Activated CD8-positive, alpha-beta memory T cell treated with anti-CD3 and anti-CD28 coated beads, Interleukin-2, amount 10 ng/mL, durations not matched to agents 7 days and 5 days (primary cell): Measurements from ENCODE around the gene CCL28. TPM values are rescaled to one million over a fixed set of nuclear protein-coding genes. Genes with fewer than 3 reads are reported as not detected.

Experiments used
- ATAC-seq: fragments of 150-1000 bp; cut with Tn5 transposase; one replicate; pipeline ENCODE4 v1.10.0; 2021; ENCODE audit warnings: moderate library complexity
- CTCF ChIA-PET: fragments of 350-600 bp; sonication (Branson Sonifier 250); formaldehyde crosslinking; loops from one replicate; lab custom pipeline; 2021; ENCODE audit warnings: antibody characterized with exemption; lab: Charles Lee
- DNase-seq: peaks from one replicate; pipeline ENCODE4 v3.0.0-alpha.2; 2020
- H3K27ac Mint-ChIP-seq: one replicate; pipeline ENCODE4 v1.8.0; 2021; ENCODE audit warnings: mild to moderate bottlenecking, mixed read lengths
- H3K27me3 Mint-ChIP-seq: one replicate; pipeline ENCODE4 v1.8.0; 2021; ENCODE audit warnings: mixed read lengths
- H3K36me3 Mint-ChIP-seq: one replicate; pipeline ENCODE4 v1.8.0; 2021; ENCODE audit warnings: mild to moderate bottlenecking, mixed read lengths
- H3K4me1 Mint-ChIP-seq: one replicate; pipeline ENCODE4 v1.8.0; 2021; ENCODE audit warnings: mixed read lengths
- H3K4me3 Mint-ChIP-seq: one replicate; pipeline ENCODE4 v1.8.0; 2021; ENCODE audit warnings: mild to moderate bottlenecking, moderate library complexity, mixed read lengths
- H3K9me3 Mint-ChIP-seq: one replicate; pipeline ENCODE4 v1.8.0; 2022; ENCODE audit warnings: low read depth, mixed read lengths
- total RNA-seq, 2 experiments: library from RNA; stranded (reverse); gene quantifications; one replicate each; pipeline ENCODE4 v1.2.3, GENCODE V29; 2021

The CCL28 gene
- total RNA-seq, 2 experiments from 2014 or later: 10.0 to 11.6 TPM

GRCh38 chr5:43363445-43364152 is 48.6 kb downstream of the CCL28 start:
- Mint-ChIP-seq H3K27me3 (peaks cover 2% of the 10 kb centered on the region), H3K27ac (no peak overlapping the region), H3K9me3 (peaks cover 8% of the 10 kb centered on the region), H3K4me1 (no peaks in the 10 kb centered on the region), H3K36me3 (peaks cover 5% of the 10 kb centered on the region), H3K4me3 (no peak overlapping the region)
- DNase-seq (no peak), ATAC-seq (no peak)
- CTCF ChIA-PET: no interaction called here

GRCh38 chr5:43362725-43363435 is 49.3 kb downstream of the CCL28 start:
- Mint-ChIP-seq H3K27ac (no peak overlapping the region), H3K36me3 (peaks cover 5% of the 10 kb centered on the region), H3K27me3 (peaks cover 2% of the 10 kb centered on the region), H3K9me3 (peaks cover 4% of the 10 kb centered on the region), H3K4me1 (no peaks in the 10 kb centered on the region), H3K4me3 (no peak overlapping the region)
- ATAC-seq (no peak), DNase-seq (no peak)
- CTCF ChIA-PET: no interaction called here

DNA sequence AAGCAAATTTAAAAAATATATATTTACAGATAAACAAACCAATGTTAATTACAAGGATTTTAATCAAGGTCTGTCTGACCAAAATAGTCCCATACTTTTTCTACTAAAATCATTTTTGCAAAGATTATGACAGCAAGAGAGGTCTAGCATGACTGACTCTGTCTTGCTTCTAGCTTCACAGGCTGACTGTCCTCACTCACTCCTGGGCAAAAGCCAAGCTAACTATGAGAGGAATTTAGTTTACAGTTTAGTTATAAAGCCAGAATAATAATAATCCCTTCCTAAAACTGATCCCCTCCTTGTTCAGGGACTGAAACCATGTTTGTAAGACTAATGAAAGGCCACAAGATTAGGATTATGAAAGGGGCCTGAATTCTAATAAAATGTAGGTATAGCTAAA is 53.5 kb downstream of the CCL28 start:
- CTCF ChIA-PET: no interaction called here
- ATAC-seq (no peak), DNase-seq (no peak)
- H3K36me3 Mint-ChIP-seq: peaks cover 2% of the 10 kb centered on the region
- no peak overlapping the region for H3K27ac Mint-ChIP-seq
- H3K4me3 Mint-ChIP-seq: no peak overlapping the region
- H3K4me1 Mint-ChIP-seq: no peaks in the 10 kb centered on the region
- H3K9me3 Mint-ChIP-seq: peaks cover 6% of the 10 kb centered on the region
- no peaks in the 10 kb centered on the region for H3K27me3 Mint-ChIP-seq

- no peak for DNase-seq
- peaks cover 2% of the 10 kb centered on the region for H3K36me3 Mint-ChIP-seq
- no peak overlapping the region for H3K4me3 Mint-ChIP-seq
- no peak for ATAC-seq
- no peaks in the 10 kb centered on the region for H3K4me1 Mint-ChIP-seq
- CTCF ChIA-PET: no interaction called here
- H3K9me3 Mint-ChIP-seq: peaks cover 6% of the 10 kb centered on the region
- no peaks in the 10 kb centered on the region for H3K27me3 Mint-ChIP-seq
- no peak overlapping the region for H3K27ac Mint-ChIP-seq
These were observed 53.9 kb downstream of the CCL28 start for GRCh38 chr5:43358301-43358700.

GRCh38 chr5:43357878-43358281 is 54.3 kb downstream of the CCL28 start:
- Mint-ChIP-seq H3K4me3 (no peak overlapping the region), H3K9me3 (peaks cover 6% of the 10 kb centered on the region), H3K27me3 (peaks cover 2% of the 10 kb centered on the region), H3K36me3 (peaks cover 2% of the 10 kb centered on the region), H3K4me1 (no peaks in the 10 kb centered on the region), H3K27ac (no peak overlapping the region)
- DNase-seq (no peak), ATAC-seq (no peak)
- CTCF ChIA-PET: no interaction called here

- CTCF ChIA-PET: no interaction called here
- no peak overlapping the region for H3K4me3 Mint-ChIP-seq
- no peak overlapping the region for H3K27ac Mint-ChIP-seq
- H3K36me3 Mint-ChIP-seq: peaks cover 2% of the 10 kb centered on the region
- ATAC-seq (no peak), DNase-seq (no peak)
- peaks cover 6% of the 10 kb centered on the region for H3K9me3 Mint-ChIP-seq
- no peaks in the 10 kb centered on the region for H3K4me1 Mint-ChIP-seq
- peaks cover 2% of the 10 kb centered on the region for H3K27me3 Mint-ChIP-seq
These were observed 55.1 kb downstream of the CCL28 start for GRCh38 chr5:43357067-43357466.

- Mint-ChIP-seq H3K4me1 (no peaks in the 10 kb centered on the region), H3K9me3 (peaks cover 2% of the 10 kb centered on the region), H3K27ac (no peak overlapping the region), H3K27me3 (peaks cover 10% of the 10 kb centered on the region), H3K36me3 (no peaks in the 10 kb centered on the region), H3K4me3 (no peak overlapping the region)
- ATAC-seq (no peak), DNase-seq (no peak)
- CTCF ChIA-PET: no interaction called here
These were observed 57.4 kb downstream of the CCL28 start for GRCh38 chr5:43354774-43355173.

DNA sequence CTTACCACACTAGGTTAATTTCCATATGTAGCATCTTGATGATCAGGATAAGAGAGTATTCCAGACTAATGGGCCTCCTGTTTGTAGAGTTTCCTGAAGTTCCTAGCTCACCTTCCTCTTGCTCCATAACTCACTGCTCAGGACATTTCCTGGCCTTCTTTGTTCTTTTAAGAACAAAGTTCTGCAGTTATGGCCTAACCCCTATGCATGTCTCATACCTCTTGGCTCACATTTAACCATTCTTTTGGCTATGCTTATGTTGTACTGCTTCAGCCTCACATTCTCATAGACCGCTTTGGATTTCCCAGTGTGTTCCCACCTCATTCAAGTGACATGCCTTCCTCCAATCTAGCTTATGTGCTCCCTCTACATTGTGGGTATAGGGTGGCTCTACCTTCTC is 58.5 kb downstream of the CCL28 start:
- Mint-ChIP-seq H3K27me3 (peaks cover 10% of the 10 kb centered on the region), H3K27ac (no peak overlapping the region), H3K36me3 (no peaks in the 10 kb centered on the region), H3K9me3 (peaks cover 2% of the 10 kb centered on the region), H3K4me1 (no peaks in the 10 kb centered on the region), H3K4me3 (no peak overlapping the region)
- no peak for ATAC-seq
- CTCF ChIA-PET: no interaction called here
- DNase-seq: no peak

DNA sequence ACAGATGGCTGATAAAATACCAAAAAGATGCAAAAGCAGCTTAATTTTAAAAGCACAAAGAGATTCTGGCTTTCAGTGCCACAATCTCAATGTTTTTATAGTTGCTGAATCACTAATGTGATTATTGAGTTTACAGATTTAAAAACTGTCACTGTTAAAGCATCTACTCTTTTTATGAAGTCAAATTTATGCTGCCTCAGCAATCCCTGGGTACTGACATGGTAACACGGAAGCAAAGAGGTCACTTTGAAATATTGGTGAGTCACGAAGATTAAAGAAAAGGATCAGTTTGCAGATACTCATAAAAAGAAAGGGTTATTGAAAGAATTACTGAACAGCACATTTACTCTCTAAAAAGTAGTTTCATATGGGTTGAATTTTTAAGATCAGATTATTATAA is 59.3 kb downstream of the CCL28 start:
- Mint-ChIP-seq H3K27ac (no peak overlapping the region), H3K27me3 (peaks cover 10% of the 10 kb centered on the region), H3K4me1 (no peaks in the 10 kb centered on the region), H3K36me3 (no peaks in the 10 kb centered on the region), H3K4me3 (no peak overlapping the region), H3K9me3 (peaks cover 2% of the 10 kb centered on the region)
- DNase-seq (no peak), ATAC-seq (no peak)
- CTCF ChIA-PET: no interaction called here

DNA sequence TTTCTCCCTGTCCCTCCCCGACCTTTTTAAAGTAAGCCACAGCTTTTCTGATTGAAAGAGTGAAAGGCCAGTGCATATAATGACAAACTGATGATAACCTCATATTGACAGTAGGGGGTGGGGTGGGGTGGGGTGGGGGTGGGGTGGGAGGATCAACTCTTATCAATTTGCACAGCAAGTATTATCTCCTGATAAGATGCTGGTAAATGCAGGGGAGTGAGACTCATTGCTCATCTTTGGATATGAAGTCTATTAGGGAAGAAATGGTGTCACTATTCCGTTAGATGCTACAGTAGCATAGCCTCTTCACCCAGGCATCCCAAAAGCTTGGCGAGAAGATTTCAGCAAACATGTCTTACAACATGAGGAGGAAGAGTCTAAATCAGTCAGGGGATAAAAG is 60.1 kb downstream of the CCL28 start:
- CTCF ChIA-PET: no interaction called here
- Mint-ChIP-seq H3K9me3 (peaks cover 2% of the 10 kb centered on the region), H3K4me3 (no peak overlapping the region), H3K36me3 (no peaks in the 10 kb centered on the region), H3K27ac (no peak overlapping the region), H3K27me3 (peaks cover 10% of the 10 kb centered on the region), H3K4me1 (no peaks in the 10 kb centered on the region)
- ATAC-seq: no peak
- DNase-seq: no peak

- Mint-ChIP-seq H3K4me1 (no peaks in the 10 kb centered on the region), H3K4me3 (no peak overlapping the region), H3K9me3 (no peaks in the 10 kb centered on the region), H3K36me3 (no peaks in the 10 kb centered on the region), H3K27ac (no peak overlapping the region), H3K27me3 (peaks cover 15% of the 10 kb centered on the region)
- CTCF ChIA-PET: no interaction called here
- DNase-seq: no peak
- ATAC-seq: no peak
These were observed 63.3 kb downstream of the CCL28 start for GRCh38 chr5:43348861-43349363.

GRCh38 chr5:43348207-43348606 is 64.0 kb downstream of the CCL28 start:
- Mint-ChIP-seq H3K4me1 (no peaks in the 10 kb centered on the region), H3K9me3 (no peaks in the 10 kb centered on the region), H3K4me3 (no peak overlapping the region), H3K27me3 (peaks cover 23% of the 10 kb centered on the region), H3K36me3 (no peaks in the 10 kb centered on the region), H3K27ac (no peak overlapping the region)
- ATAC-seq (no peak), DNase-seq (no peak)
- CTCF ChIA-PET: no interaction called here

- CTCF ChIA-PET: interaction anchor here (2.1 kb wide), 1 partner anchor 51 kb away, joined by 6 read pairs; no protein-coding TSS in a partner anchor
- no peak overlapping the region for H3K4me3 Mint-ChIP-seq
- peaks cover 10% of the 10 kb centered on the region for H3K36me3 Mint-ChIP-seq
- peaks cover 15% of the 10 kb centered on the region for H3K27me3 Mint-ChIP-seq
- H3K9me3 Mint-ChIP-seq: peaks cover 16% of the 10 kb centered on the region
- H3K27ac Mint-ChIP-seq: no peak overlapping the region
- ATAC-seq (no peak), DNase-seq (no peak)
- peaks cover 9% of the 10 kb centered on the region for H3K4me1 Mint-ChIP-seq
These were observed 73.3 kb downstream of the CCL28 start for GRCh38 chr5:43338862-43339261.

GRCh38 chr5:43336159-43336558 is 76.0 kb downstream of the CCL28 start:
- Mint-ChIP-seq H3K9me3 (peaks cover 22% of the 10 kb centered on the region), H3K36me3 (peaks cover 10% of the 10 kb centered on the region), H3K4me1 (peaks cover 9% of the 10 kb centered on the region), H3K4me3 (no peak overlapping the region), H3K27me3 (peaks cover 3% of the 10 kb centered on the region), H3K27ac (no peak overlapping the region)
- DNase-seq (peak; percentile 41), ATAC-seq (peak; percentile 61)
- CTCF ChIA-PET: interaction anchor here (1.1 kb wide), 1 partner anchor 54 kb away, joined by 4 read pairs; no protein-coding TSS in a partner anchor
